GM23338 (cell line): ENCODE measurements around the gene SCAPER. TPM values are rescaled to one million over a fixed set of nuclear protein-coding genes. Genes with fewer than 3 reads are reported as not detected.

Source experiments
- ATAC-seq: fragments of 200-7000 bp; cut with Tn5 transposase; 3 replicates; pipeline ENCODE4 v1.9.1; 2020
- DNase-seq: peaks from one replicate; pipeline ENCODE4 v3.0.0-alpha.2; 2015; ENCODE audit warnings: low spot score
- H2AFZ ChIP-seq: fragments of 200-600 bp; sonication (generic); 2 replicates; pipeline ENCODE4 v1.8.0; 2016; ENCODE audit warnings: antibody characterized with exemption, mild to moderate bottlenecking, moderate library complexity
- H3F3A ChIP-seq: fragments of 200-600 bp; sonication (generic); replicated peaks from 2 replicates; pipeline ENCODE4 v1.8.0; 2017; ENCODE audit warnings: antibody characterized with exemption, mixed run types, low read depth
- H3K27ac ChIP-seq: fragments of 200-600 bp; sonication (generic); 2 replicates; pipeline ENCODE4 v1.6.1; 2016; ENCODE audit warnings: low read depth
- H3K27me3 ChIP-seq: fragments of 200-600 bp; sonication (generic); 2 replicates; pipeline ENCODE4 v1.8.0; 2016; ENCODE audit warnings: mild to moderate bottlenecking, mixed run types, moderate library complexity; ENCODE audit not compliant: insufficient read depth
- H3K36me3 ChIP-seq: fragments of 200-600 bp; sonication (generic); 2 replicates; pipeline ENCODE4 v1.8.0; 2016; ENCODE audit warnings: mild to moderate bottlenecking; ENCODE audit not compliant: insufficient read depth
- H3K4me1 ChIP-seq: fragments of 200-600 bp; sonication (generic); 2 replicates; pipeline ENCODE4 v1.8.0; 2016; ENCODE audit warnings: mild to moderate bottlenecking, moderate library complexity; ENCODE audit not compliant: insufficient read depth
- H3K4me2 ChIP-seq: fragments of 200-600 bp; sonication (generic); 2 replicates; pipeline ENCODE4 v1.7.1; 2017; ENCODE audit warnings: mixed run types
- H3K4me3 ChIP-seq: fragments of 200-600 bp; sonication (generic); 2 replicates; pipeline ENCODE4 v1.6.1; 2016; ENCODE audit warnings: mixed run types
- H3K79me2 ChIP-seq: fragments of 200-600 bp; sonication (generic); replicated peaks from 2 replicates; pipeline ENCODE4 v1.8.0; 2017; ENCODE audit warnings: mild to moderate bottlenecking; ENCODE audit not compliant: insufficient read depth
- H3K9me2 ChIP-seq: fragments of 200-600 bp; sonication (generic); 2 replicates; pipeline ENCODE4 v1.8.0; 2017; ENCODE audit not compliant: insufficient read depth
- H4K20me1 ChIP-seq: fragments of 200-600 bp; sonication (generic); replicated peaks from 2 replicates; pipeline ENCODE4 v1.8.0; 2017; ENCODE audit warnings: mild to moderate bottlenecking; ENCODE audit not compliant: insufficient read depth
- H3K27ac Mint-ChIP-seq: 2 replicates; pipeline ENCODE4 v1.8.0; 2020; ENCODE audit warnings: inconsistent platforms, mild to moderate bottlenecking, moderate library complexity, mixed read lengths
- H3K27me3 Mint-ChIP-seq: 3 replicates; pipeline ENCODE4 v1.8.0; 2022; ENCODE audit warnings: low read depth, mild to moderate bottlenecking, moderate library complexity, mixed read lengths, inconsistent platforms; ENCODE audit not compliant: insufficient read depth, poor library complexity
- H3K36me3 Mint-ChIP-seq: 3 replicates; pipeline ENCODE4 v1.8.0; 2021; ENCODE audit warnings: low read depth, mild to moderate bottlenecking, inconsistent platforms, moderate library complexity, mixed read lengths
- H3K4me1 Mint-ChIP-seq: 3 replicates; pipeline ENCODE4 v1.8.0; 2020; ENCODE audit warnings: mild to moderate bottlenecking, inconsistent platforms, mixed read lengths
- H3K4me3 Mint-ChIP-seq: 3 replicates; pipeline ENCODE4 v1.8.0; 2021; ENCODE audit warnings: moderate library complexity, mild to moderate bottlenecking, inconsistent platforms, mixed read lengths
- H3K9me3 Mint-ChIP-seq: 3 replicates; pipeline ENCODE4 v1.8.0; 2020; ENCODE audit warnings: moderate library complexity, mild to moderate bottlenecking, inconsistent platforms, mixed read lengths
- CTCF ChIP-seq, 2 experiments: fragments of 200-600 bp in 1 of 2; sonication (generic) in 1 of 2; conservative IDR thresholded peaks; 2 replicates each; pipeline versions ENCODE4 v1.5.1 to v1.6.1; 2016 to 2017; ENCODE audit warnings: antibody characterized with exemption in 2 of 2, low read depth in 2 of 2, mild to moderate bottlenecking in 2 of 2, moderate library complexity in 1 of 2
- ETS1 ChIP-seq: IDR thresholded peaks from 2 replicates; pipeline ENCODE4 v1.6.1; 2016; ENCODE audit warnings: antibody characterized with exemption
- EZH2 ChIP-seq: fragments of 200-600 bp; sonication (generic); IDR thresholded peaks from one replicate; pipeline ENCODE4 v1.8.0; 2017; ENCODE audit warnings: antibody characterized with exemption, mild to moderate bottlenecking, low read depth; ENCODE audit not compliant: unreplicated experiment
- EZH2phosphoT487 ChIP-seq: fragments of 200-600 bp; sonication (generic); IDR thresholded peaks from one replicate; pipeline ENCODE4 v1.8.1; 2018; ENCODE audit warnings: antibody characterized with exemption; ENCODE audit not compliant: unreplicated experiment
- JUNB ChIP-seq: IDR thresholded peaks from one replicate; pipeline ENCODE4 v1.6.1; 2016; ENCODE audit warnings: antibody characterized with exemption; ENCODE audit not compliant: unreplicated experiment
- NANOG ChIP-seq: IDR thresholded peaks from 2 replicates; pipeline ENCODE4 v1.6.1; 2016; ENCODE audit warnings: antibody characterized with exemption, borderline replicate concordance
- POLR2AphosphoS5 ChIP-seq: IDR thresholded peaks from 2 replicates; pipeline ENCODE4 v1.6.1; 2016; ENCODE audit warnings: antibody characterized with exemption, low read depth
- REST ChIP-seq: IDR thresholded peaks from one replicate; pipeline ENCODE4 v1.6.1; 2018; ENCODE audit warnings: antibody characterized with exemption; ENCODE audit not compliant: unreplicated experiment
- STAT1 ChIP-seq: IDR thresholded peaks from one replicate; pipeline ENCODE4 v1.6.1; 2016; ENCODE audit warnings: antibody characterized with exemption; ENCODE audit not compliant: unreplicated experiment
- ZNF114 ChIP-seq: fragments of 250-450 bp; sonication (Bioruptor Pico); IDR thresholded peaks from 2 replicates; pipeline ENCODE4 v1.5.0; 2020; ENCODE audit warnings: mild to moderate bottlenecking, moderate library complexity
- ZNF331 ChIP-seq: fragments of 250-450 bp; sonication (Bioruptor Pico); IDR thresholded peaks from 2 replicates; pipeline ENCODE4 v1.5.0; 2020; ENCODE audit warnings: low read depth, mild to moderate bottlenecking, moderate library complexity
- ZNF462 ChIP-seq: fragments of 250-450 bp; sonication (Bioruptor Pico); IDR thresholded peaks from 2 replicates; pipeline ENCODE4 v1.5.0; 2020; ENCODE audit warnings: mild to moderate bottlenecking, moderate library complexity
- polyA plus RNA-seq: library from polyadenylated mRNA; unstranded; fragments of >200 nt; fragmentation: Nextera tagmentation; extraction: Ambion mirVana; gene quantifications from 2 replicates; pipeline ENCODE4 v1.2.1, GENCODE V29; 2016
- total RNA-seq: library from RNA; depleted of rRNA; stranded (reverse); fragments of >200 nt; shearing (Covaris generic); gene quantifications from 2 replicates; pipeline ENCODE4 v1.2.3, GENCODE V29; 2014

SCAPER gene
- total and polyA plus RNA-seq, 2 experiments from 2014 or later, result 9.1 to 17.6 TPM

- TF ChIP-seq ZNF462 (CRISPR knock-in tag) (no peak), EZH2 (no peak), ZNF331 (CRISPR knock-in tag) (no peak), JUNB (no peak), ETS1 (no peak), ZNF114 (CRISPR knock-in tag) (no peak), EZH2phosphoT487 (no peak), NANOG (no peak)
Observed at GRCh38 chr15:76764004-76764403, 141.1 kb downstream of the SCAPER start (continued).

GRCh38 chr15:76763554-76763953 lies 141.6 kb downstream of the SCAPER start:
- Histone ChIP-seq H2AFZ (no peak overlapping the region), H3K79me2 (no peaks in the 10 kb centered on the region), H3K27ac (no peak overlapping the region), H4K20me1 (no peaks in the 10 kb centered on the region), H3K9me2 (no peaks in the 10 kb centered on the region), H3K4me3 (no peak overlapping the region), H3F3A (no peaks in the 10 kb centered on the region), H3K27me3 (no peaks in the 10 kb centered on the region), H3K36me3 (no peaks in the 10 kb centered on the region; the same call in 1 of the 2 replicates), H3K4me1 (no peaks in the 10 kb centered on the region), H3K4me2 (no peak overlapping the region)
- no peak overlapping the region for H3K27ac Mint-ChIP-seq
- H3K36me3 Mint-ChIP-seq, result peaks cover 19% of the 10 kb centered on the region
- no peak overlapping the region for H3K4me3 Mint-ChIP-seq
- ATAC-seq (no peak), DNase-seq (no peak)
- TF ChIP-seq POLR2AphosphoS5, result no peak
- TF ChIP-seq ZNF331 (CRISPR knock-in tag), result no peak
- no peak for TF ChIP-seq REST
- no peak for TF ChIP-seq CTCF (conservative IDR thresholded peaks at IDR 0.05; ENCODE audit: low read depth in 2 of 2)
- no peak for TF ChIP-seq NANOG
- no peak for TF ChIP-seq STAT1
- no peaks in the 10 kb centered on the region for H3K4me1 Mint-ChIP-seq
- H3K9me3 Mint-ChIP-seq, result no peaks in the 10 kb centered on the region; the same call in 2 of the 3 replicates
- no peaks in the 10 kb centered on the region for H3K27me3 Mint-ChIP-seq
